ENCODE results near the gene ATP5PD. TPM values are rescaled to one million over a fixed set of nuclear protein-coding genes. Genes with fewer than 3 reads are reported as not detected.

Gene ATP5PD
- total and polyA plus RNA-seq, 2 of the 13 experiments (the other 11 are each of a cell fraction or from before 2014, with no cell fraction given), result 158 to 428 TPM

DNA sequence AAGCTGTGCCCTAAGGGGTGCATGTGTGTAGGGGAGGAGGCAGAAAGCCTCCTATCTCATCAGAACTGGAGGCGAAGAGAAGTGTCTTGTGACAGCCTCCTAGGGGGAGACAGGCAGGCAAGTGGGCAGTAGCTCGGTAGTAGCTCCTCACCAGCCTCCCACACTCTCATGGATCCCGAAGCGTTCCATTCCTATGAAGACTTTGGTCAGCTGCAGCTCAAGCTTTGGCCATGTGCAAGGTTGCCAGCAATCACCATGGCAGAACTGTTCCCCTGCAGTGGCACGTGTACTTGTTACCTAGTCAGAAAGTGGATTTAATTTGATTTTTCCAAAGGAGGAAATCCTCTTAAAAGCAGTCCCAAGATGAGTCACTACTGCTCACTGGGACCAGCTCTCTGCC, 27.6 kb downstream of the ATP5PD start:
- in situ Hi-C loops (cut with HindIII; ENCODE audit: extremely low pct_ligation_motif_present, low pct_unique_long_range_greater_than_20kb), result no loop called here
- H3K79me2 ChIP-seq (ENCODE audit: insufficient read depth, low read length), result no peaks in the 10 kb centered on the region
- no peak overlapping the region for H3K27ac ChIP-seq (ENCODE audit: extremely low read length, insufficient read depth, low read length)
- H2AFZ ChIP-seq (ENCODE audit: low read length), result no peak overlapping the region
- POLR2A ChIA-PET, result no interaction called here
- no peak for DNase-seq (ENCODE audit: low spot score)
- no peak overlapping the region for H3K9ac ChIP-seq (ENCODE audit: insufficient read depth, low read depth, low read length)
- no peaks in the 10 kb centered on the region for H3K27me3 ChIP-seq (ENCODE audit: control insufficient read depth in 1 of 2, insufficient read depth in 2 of 2, low read length in 2 of 2)
- H3K36me3 ChIP-seq (replicated peaks in 1 of 2; ENCODE audit: control insufficient read depth in 1 of 2, insufficient read depth in 2 of 2, low read length in 2 of 2), result peaks cover 25 to 29% of the 10 kb centered on the region in 2 experiments
- H3K4me1 ChIP-seq (ENCODE audit: insufficient read depth, low read length), result peaks cover 7% of the 10 kb centered on the region
- intact Hi-C loops (cut with micrococcal nuclease; ENCODE audit: unreplicated experiment), result no loop called here
- ATAC-seq, result no peak; the same call in 2 of the 3 replicates
- TF ChIP-seq, protein P1, sequence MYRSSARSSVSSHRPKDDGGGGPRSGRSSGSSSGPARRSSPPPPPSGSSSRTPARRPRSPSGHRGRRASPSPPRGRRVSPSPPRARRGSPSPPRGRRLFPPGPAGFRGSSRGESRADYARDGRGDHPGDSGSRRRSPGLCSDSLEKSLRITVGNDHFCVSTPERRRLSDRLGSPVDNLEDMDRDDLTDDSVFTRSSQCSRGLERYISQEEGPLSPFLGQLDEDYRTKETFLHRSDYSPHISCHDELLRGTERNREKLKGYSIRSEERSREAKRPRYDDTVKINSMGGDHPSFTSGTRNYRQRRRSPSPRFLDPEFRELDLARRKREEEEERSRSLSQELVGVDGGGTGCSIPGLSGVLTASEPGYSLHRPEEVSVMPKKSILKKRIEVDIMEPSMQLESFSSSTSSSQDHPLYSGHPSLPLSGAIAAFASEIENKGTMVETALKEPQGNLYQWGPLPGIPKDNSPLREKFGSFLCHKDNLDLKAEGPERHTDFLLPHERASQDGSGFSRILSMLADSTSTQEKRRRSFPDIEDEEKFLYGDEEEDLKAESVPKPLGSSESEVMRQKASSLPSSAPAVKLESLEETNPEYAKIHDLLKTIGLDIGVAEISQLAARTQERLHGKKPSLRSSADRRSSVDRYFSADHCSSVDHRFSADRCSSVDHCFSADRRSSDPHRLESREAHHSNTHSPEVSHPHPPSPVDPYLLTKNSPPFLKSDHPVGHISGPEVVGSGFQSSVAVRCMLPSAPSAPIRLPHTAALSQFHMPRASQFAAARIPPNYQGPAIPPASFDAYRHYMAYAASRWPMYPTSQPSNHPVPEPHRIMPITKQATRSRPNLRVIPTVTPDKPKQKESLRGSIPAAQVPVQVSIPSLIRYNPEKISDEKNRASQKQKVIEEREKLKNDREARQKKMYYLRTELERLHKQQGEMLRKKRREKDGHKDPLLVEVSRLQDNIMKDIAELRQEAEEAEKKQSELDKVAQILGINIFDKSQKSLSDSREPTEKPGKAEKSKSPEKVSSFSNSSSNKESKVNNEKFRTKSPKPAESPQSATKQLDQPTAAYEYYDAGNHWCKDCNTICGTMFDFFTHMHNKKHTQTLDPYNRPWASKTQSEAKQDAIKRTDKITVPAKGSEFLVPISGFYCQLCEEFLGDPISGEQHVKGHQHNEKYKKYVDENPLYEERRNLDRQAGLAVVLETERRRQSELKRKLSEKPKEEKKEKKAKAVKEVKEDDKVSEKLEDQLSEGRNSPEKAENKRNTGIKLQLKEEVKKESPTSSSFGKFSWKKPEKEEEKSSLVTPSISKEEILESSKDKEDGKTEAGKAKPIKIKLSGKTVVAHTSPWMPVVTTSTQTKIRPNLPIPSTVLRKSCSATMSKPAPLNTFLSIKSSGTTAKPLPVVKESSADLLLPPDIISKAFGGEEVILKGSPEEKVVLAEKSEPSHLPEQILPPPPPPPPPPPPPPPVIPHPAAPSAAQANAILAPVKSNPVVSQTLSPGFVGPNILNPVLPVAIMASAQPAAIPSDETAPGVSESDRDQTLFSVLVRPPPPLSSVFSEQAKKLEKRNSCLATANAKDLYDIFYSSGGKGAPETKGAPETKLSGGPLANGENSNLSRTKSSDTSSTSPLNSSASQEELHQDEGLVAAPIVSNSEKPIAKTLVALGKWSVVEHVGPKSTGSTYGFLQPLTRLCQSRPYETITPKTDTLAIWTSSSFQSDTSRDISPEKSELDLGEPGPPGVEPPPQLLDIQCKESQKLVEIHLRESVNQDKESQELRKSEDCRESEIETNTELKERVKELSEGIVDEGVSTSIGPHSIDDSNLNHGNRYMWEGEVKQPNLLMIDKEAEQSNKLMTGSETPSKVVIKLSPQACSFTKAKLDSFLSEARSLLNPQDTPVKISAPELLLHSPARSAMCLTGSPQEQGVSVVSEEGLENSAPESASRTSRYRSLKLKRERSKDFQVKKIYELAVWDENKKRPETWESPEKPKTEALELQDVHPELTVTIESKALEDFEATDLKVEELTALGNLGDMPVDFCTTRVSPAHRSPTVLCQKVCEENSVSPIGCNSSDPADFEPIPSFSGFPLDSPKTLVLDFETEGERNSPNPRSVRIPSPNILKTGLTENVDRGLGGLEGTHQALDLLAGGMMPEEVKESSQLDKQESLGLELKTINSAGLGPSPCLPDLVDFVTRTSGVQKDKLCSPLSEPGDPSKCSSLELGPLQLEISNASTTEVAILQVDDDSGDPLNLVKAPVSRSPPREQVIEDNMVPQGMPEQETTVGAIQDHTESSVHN (CRISPR knock-in tag; IDR thresholded peaks at IDR 0.05), result no peak
- TF ChIP-seq ESRRA (CRISPR knock-in tag; IDR thresholded peaks at IDR 0.05; ENCODE audit: low read depth) (no peak), NKX3-1 (CRISPR knock-in tag; IDR thresholded peaks at IDR 0.05) (no peak), THYN1 (CRISPR knock-in tag; IDR thresholded peaks at IDR 0.05; ENCODE audit: borderline replicate concordance, low read depth) (no peak), ATF7-NPFF (CRISPR knock-in tag; IDR thresholded peaks at IDR 0.05; ENCODE audit: low read depth) (no peak), HDAC2 (CRISPR knock-in tag; IDR thresholded peaks at IDR 0.05) (no peak), REPIN1 (CRISPR knock-in tag; IDR thresholded peaks at IDR 0.05; ENCODE audit: borderline replicate concordance, low read depth) (no peak)
- TF ChIP-seq, protein P2, sequence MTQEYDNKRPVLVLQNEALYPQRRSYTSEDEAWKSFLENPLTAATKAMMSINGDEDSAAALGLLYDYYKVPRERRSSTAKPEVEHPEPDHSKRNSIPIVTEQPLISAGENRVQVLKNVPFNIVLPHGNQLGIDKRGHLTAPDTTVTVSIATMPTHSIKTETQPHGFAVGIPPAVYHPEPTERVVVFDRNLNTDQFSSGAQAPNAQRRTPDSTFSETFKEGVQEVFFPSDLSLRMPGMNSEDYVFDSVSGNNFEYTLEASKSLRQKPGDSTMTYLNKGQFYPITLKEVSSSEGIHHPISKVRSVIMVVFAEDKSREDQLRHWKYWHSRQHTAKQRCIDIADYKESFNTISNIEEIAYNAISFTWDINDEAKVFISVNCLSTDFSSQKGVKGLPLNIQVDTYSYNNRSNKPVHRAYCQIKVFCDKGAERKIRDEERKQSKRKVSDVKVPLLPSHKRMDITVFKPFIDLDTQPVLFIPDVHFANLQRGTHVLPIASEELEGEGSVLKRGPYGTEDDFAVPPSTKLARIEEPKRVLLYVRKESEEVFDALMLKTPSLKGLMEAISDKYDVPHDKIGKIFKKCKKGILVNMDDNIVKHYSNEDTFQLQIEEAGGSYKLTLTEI (CRISPR knock-in tag; conservative IDR thresholded peaks at IDR 0.05), result no peak
- TF ChIP-seq, protein P3, sequence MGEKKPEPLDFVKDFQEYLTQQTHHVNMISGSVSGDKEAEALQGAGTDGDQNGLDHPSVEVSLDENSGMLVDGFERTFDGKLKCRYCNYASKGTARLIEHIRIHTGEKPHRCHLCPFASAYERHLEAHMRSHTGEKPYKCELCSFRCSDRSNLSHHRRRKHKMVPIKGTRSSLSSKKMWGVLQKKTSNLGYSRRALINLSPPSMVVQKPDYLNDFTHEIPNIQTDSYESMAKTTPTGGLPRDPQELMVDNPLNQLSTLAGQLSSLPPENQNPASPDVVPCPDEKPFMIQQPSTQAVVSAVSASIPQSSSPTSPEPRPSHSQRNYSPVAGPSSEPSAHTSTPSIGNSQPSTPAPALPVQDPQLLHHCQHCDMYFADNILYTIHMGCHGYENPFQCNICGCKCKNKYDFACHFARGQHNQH (CRISPR knock-in tag; IDR thresholded peaks at IDR 0.05), result no peak
- no TSS peak for BruUV-seq (replicated peaks)
- no peak for FAIRE-seq
- H3K9me3 ChIP-seq (ENCODE audit: low read length), result no peaks in the 10 kb centered on the region
- no peaks in the 10 kb centered on the region for H4K20me1 ChIP-seq (ENCODE audit: insufficient read depth, low read length)
- no peak overlapping the region for H3K4me2 ChIP-seq (ENCODE audit: low read depth, low read length)
- CTCF ChIA-PET (ENCODE audit: low intra/inter-chr PET ratio, low total read pairs), result no interaction called here
- no peak overlapping the region for H3K4me3 ChIP-seq (replicated peaks in 1 of 3; ENCODE audit: insufficient read depth in 1 of 3, low read depth in 2 of 3, low read length in 3 of 3)
- WGBS (ENCODE audit: low lambda C conversion rate), result 92% methylated on average over 5 of the region's 5 CpGs
